GM18858 (cell line): ENCODE data around the gene ACOXL.

Source experiments
- ATAC-seq: cut with Tn5 transposase; IDR thresholded peaks from one replicate; pipeline ENCODE4 v1.9.1; 2021; ENCODE audit not compliant: unreplicated experiment

The ACOXL gene

GRCh38 chr2:110718382-110718781, 14.0 kb upstream of the ACOXL start:
- ATAC-seq = no peak

- no peak for ATAC-seq
Measured at GRCh38 chr2:110718990-110719389, 13.4 kb upstream of the ACOXL start.

GRCh38 chr2:110720547-110720946, 11.8 kb upstream of the ACOXL start:
- ATAC-seq = no peak

- no peak for ATAC-seq
Measured at GRCh38 chr2:110724820-110725219, 7.6 kb upstream of the ACOXL start.

- ATAC-seq = no peak
Measured at GRCh38 chr2:110725370-110725769, 7.0 kb upstream of the ACOXL start.

GRCh38 chr2:110725859-110726258, 6.5 kb upstream of the ACOXL start:
- ATAC-seq = no peak

- no peak for ATAC-seq
Measured at GRCh38 chr2:110726285-110726684, 6.1 kb upstream of the ACOXL start.

- ATAC-seq = no peak
Measured at GRCh38 chr2:110727923-110728322, 4.5 kb upstream of the ACOXL start.

- ATAC-seq = no peak
Measured at GRCh38 chr2:110729106-110729505, 3.3 kb upstream of the ACOXL start.

- ATAC-seq = no peak
Measured at GRCh38 chr2:110731064-110731463, 1.3 kb upstream of the ACOXL start.

GRCh38 chr2:110735366-110735765, 3.0 kb downstream of the ACOXL start:
- ATAC-seq = no peak

- ATAC-seq = no peak
Measured at GRCh38 chr2:110737783-110738182, 5.4 kb downstream of the ACOXL start.

GRCh38 chr2:110740747-110741349, 8.5 kb downstream of the ACOXL start:
- no peak for ATAC-seq

GRCh38 chr2:110741491-110741980, 9.2 kb downstream of the ACOXL start:
- ATAC-seq = no peak

GRCh38 chr2:110742412-110742811, 10.0 kb downstream of the ACOXL start:
- no peak for ATAC-seq

GRCh38 chr2:110743600-110743999, 11.2 kb downstream of the ACOXL start:
- ATAC-seq = no peak

GRCh38 chr2:110744429-110744828, 12.1 kb downstream of the ACOXL start:
- ATAC-seq = no peak

- no peak for ATAC-seq
Measured at GRCh38 chr2:110745048-110745447, 12.7 kb downstream of the ACOXL start.

- no peak for ATAC-seq
Measured at GRCh38 chr2:110746586-110747521, 14.5 kb downstream of the ACOXL start.

- ATAC-seq = no peak
Measured at GRCh38 chr2:110747522-110748488, 15.4 kb downstream of the ACOXL start.

- ATAC-seq = peak; percentile 91
Measured at GRCh38 chr2:110748489-110748867, 16.1 kb downstream of the ACOXL start.
